ENCODE results near the gene POU3F2.

Gene POU3F2

DNA sequence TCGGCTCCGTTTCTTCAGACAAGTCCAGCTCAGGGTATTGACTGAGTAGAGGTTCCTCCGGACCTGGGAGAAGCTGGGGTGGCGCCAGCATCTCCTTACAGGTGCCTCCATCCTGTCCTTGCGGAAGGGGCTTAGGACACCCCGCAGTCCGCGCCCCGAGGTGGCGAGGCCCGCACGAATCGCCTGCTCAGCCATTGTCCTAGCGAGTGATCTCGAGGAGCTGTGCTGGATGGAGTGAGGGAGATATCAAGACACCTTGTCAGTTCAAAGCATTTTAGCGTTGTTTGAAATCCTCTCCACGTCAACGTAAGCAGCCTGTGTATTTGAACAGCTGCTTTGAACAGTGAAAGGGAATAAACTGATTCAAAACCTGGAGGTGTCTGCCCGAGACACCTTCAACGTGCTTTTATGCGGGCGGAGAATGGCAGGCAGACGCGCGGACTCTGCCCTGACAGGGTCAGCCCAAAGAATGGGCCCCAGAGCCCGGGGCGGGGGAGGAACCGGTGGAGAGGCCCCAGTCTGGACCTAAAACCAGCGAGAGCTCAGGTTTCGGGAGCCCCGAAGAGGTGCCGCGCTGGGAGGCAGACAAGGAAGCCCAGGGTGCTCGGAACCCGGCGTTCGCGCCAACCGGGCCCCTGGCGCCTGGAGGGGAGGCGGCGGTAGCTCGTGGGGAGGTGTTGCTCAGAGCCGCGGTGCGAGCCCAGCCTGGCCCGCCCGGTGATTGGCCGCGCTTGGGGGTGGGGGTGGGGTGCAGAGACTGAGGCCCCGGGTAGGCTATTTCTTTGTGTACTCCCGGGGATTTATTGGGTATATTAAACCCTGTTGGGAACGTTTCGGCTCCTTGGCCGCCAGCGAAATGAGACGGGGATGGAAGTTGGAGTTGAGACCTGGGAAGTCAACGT lies 3.1 kb upstream of the POU3F2 start:
- no peak for DNase-seq (ENCODE audit: low read depth)

DNA sequence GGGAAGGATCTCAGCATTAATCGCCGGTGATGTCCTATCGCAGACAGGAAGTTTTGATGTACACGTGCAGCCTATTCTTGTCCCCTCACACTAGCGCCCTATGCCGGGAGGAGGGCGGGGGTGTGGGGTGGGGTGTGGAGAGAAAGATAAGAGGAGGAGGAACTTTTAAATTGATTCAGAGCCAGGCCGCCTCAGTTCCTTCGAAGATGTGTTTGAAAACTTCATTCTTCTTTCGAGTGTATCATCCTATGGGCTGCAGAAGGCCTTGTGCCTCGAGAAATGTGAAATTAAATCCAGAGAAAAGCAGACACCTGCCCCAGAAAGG lies 2.5 kb upstream of the POU3F2 start:
- no peak for DNase-seq (ENCODE audit: low read depth)

GRCh38 chr6:98832284-98833056 lies 1.9 kb upstream of the POU3F2 start:
- DNase-seq (ENCODE audit: low read depth): no peak

DNA sequence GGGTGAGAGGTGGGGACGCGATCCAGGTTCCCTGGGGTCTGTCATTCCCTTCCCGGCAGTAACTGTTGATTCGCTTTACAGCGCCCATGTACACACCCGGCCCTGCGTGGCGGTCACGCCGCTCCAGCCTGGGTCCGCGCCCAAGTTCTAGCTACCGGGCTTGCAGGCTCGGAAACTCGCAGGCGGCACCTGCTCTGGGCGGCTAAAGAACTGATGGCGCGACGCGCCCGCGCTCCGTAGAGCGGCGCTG lies 1.4 kb upstream of the POU3F2 start:
- no peak for DNase-seq (ENCODE audit: low read depth)

GRCh38 chr6:98833307-98834059 lies 891 bp upstream of the POU3F2 start:
- DNase-seq (ENCODE audit: low read depth): no peak

- DNase-seq (ENCODE audit: low read depth): no peak
Measured at GRCh38 chr6:98835149-98836024, 1.0 kb downstream of the POU3F2 start.

DNA sequence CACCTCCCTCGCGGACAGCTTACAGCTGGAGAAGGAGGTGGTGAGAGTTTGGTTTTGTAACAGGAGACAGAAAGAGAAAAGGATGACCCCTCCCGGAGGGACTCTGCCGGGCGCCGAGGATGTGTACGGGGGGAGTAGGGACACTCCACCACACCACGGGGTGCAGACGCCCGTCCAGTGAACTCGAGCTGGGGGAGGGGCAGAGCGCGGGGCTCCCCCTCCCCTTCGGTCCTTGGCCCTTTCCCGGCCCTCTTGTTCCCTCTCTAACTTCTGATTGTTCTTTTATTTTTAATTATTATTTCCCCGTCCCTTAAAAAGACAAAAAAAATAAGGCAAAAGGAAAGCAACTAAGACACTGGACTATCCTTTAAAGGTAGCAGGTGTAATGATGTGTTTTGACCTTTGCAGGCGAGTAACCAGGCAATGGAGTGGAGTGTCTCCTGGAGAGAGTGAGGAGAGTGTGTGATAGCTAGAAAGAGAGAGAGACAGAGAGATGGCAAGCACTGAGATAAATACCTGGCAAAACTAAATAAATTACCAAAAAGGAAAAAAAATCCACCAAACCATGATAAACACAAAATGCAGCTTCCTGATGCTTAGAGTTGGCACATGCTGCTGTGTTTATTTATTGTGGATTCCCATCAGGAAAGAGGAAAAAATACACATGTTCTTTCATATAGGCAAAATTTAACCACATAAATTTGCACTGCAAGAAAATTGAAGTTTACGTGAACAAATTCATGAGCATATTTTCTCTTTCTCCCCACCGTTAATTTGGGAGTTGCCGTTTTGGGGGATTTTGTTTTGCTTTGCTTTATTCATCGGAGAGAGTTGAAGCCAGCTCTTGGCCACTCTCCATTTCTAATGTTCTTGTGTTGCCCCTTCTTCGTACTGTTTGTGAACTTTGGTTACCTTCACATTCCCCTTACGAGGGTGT lies 1.9 kb downstream of the POU3F2 start:
- no peak for DNase-seq (ENCODE audit: low read depth)

DNA sequence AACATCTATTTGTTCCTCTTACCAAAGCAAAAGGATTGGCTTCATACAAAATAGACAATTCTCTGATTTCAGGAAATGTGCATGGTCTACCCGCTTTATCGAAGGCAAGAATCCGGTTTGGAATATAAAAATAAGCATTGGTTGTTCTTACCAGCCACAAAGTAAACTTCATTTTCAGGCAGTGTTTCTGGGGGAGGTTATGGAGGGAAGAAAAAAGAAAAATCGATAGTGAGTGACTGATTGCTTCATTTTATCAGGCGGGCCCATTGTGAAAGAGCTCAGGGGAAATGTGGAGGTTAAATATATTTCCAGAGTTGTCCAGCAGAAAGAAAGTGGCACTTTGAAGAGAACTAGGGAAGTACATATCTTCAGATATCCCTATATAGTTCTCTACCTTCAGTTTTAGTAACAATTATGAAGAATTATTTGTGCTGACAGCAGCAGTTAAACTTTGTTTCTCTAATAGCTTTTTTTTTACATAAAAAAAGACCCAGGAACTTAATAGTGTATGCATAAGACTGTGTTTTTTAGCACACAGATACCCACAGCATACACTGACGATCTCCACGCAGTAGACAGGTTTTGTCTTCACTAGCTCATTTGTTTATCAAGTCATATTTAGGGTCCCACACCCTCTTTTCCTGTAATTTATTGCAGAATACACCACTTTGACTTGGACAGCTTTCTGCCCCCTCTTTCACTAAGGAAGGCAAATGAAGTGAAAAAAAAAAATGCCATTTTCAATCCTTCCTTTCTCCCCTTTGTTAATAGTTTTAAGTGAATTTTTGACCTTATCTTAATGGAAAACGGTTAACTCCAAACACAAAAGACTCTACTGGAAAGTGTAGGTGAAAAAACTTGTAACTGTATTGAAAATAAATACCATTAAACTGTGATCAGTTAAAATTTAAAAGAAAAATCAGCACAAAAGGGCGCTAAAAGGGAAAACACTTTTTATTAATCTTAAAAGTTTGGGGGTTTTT lies 2.9 kb downstream of the POU3F2 start:
- DNase-seq (ENCODE audit: low read depth): no peak

DNA sequence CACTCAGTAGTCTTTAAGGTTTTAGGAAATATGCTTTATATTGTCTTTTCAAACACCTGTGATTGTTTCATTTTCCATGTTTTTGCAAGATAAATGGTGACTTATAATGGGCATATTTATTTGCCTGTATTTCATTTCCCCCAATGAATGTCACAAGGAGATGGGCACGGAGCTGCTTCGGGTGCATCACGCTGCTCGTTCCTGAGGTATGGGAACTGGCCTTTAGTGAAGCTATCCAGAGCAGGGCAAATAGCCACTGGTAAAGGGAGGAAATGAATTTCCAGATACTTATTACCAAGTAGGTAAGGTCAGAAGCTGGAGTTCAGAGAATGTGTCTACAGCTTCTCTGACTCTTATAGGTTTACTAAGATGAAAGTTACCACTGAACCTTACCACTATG lies 3.7 kb downstream of the POU3F2 start:
- no peak for DNase-seq (ENCODE audit: low read depth)

- DNase-seq (ENCODE audit: low read depth): no peak
Measured at GRCh38 chr6:98838975-98839374, 4.6 kb downstream of the POU3F2 start.

DNA sequence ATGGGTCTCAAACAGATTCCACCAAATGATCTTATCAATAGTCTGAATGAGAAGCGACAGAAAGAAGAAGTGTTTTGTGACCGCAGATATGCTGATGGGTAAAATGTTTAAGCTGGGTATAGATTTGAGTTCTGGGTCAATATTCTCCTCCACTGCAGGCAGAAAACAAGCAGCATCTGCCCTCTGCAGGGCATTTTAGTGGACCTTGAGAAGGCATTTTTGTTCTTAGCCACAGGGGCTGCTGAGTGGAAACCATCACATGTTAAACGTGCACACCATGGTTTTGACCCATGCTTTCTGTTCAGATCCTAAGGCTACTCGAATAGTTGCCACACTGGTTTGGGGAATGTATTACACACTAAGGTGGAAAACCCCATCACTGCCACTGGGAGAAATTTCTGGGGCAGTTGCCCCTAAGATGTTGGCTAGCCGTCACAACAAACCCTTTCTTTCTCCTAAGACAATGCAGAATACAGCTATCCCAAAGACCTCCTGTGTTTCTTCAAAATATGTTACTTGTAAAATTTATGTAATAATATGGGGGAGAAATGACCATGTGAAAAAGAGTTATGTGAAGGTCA lies 5.5 kb downstream of the POU3F2 start:
- no peak for DNase-seq (ENCODE audit: low read depth)

GRCh38 chr6:98840385-98840784 lies 6.0 kb downstream of the POU3F2 start:
- no peak for DNase-seq (ENCODE audit: low read depth)

- DNase-seq (ENCODE audit: low read depth): no peak
Measured at GRCh38 chr6:98840996-98841513, 6.7 kb downstream of the POU3F2 start.

- DNase-seq (ENCODE audit: low read depth): no peak
Measured at GRCh38 chr6:98841621-98842341, 7.4 kb downstream of the POU3F2 start.

- no peak for DNase-seq (ENCODE audit: low read depth)
Measured at GRCh38 chr6:98842342-98843180, 8.2 kb downstream of the POU3F2 start.

- DNase-seq (ENCODE audit: low read depth): no peak
Measured at GRCh38 chr6:98843271-98844243, 9.2 kb downstream of the POU3F2 start.

Data from stimulated activated CD8-positive, alpha-beta memory T cell treated with anti-CD3 and anti-CD28 coated beads, Interleukin-15, amount 100 ng/mL, for 1 hour (primary cell).